HCT116 (cell line): ENCODE measurements around the gene TM4SF4.

Experiments used
- POLR2A ChIP-seq: IDR thresholded peaks from 2 replicates; pipeline ENCODE4 v1.7.0; 2011; ENCODE audit warnings: borderline replicate concordance; ENCODE audit not compliant: insufficient read depth, insufficient read length; ENCODE audit errors: extremely low read depth
- SRF ChIP-seq: IDR thresholded peaks from 2 replicates; pipeline ENCODE4 v1.6.1; 2012; ENCODE audit warnings: low read depth
- TF ChIP-seq, protein P1 (sequence below), 3 experiments: fragments of 200-600 bp in 1 of 3; sonication (generic) in 1 of 3; IDR thresholded peaks in 2 of 3; conservative IDR thresholded peaks in 1 of 3; 2 replicates each; pipeline ENCODE4 v1.5.1; 2012 to 2017; ENCODE audit warnings: low read depth in 2 of 3, low read length in 2 of 3, antibody characterized with exemption in 1 of 3, borderline replicate concordance in 1 of 3, control low read depth in 1 of 3, mild to moderate bottlenecking in 1 of 3, mixed read lengths in 1 of 3, mixed run types in 1 of 3, moderate library complexity in 1 of 3; ENCODE audit not compliant: insufficient read depth in 1 of 3

DNA sequence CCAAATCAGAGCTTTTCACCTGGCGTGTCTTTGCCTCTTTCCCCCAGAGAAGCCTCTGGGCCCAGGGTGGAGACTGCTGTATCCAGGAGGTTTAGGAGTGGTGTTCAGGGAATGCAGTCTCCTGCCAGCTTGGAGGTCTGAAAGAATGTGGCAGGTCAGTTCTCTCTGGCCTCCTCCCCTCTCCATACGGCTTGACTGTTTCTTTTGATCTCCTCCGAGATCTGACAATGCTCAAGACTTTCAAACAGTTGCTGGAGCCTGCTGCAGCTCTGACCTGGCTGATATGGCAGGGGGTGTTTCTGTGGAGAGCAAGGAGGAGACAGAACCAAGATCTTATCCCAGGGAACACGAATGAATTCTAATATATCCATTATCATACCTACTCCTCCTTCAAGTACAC, 24.7 kb upstream of the TM4SF4 start:
- TF ChIP-seq SRF = no peak
- TF ChIP-seq, protein P1, sequence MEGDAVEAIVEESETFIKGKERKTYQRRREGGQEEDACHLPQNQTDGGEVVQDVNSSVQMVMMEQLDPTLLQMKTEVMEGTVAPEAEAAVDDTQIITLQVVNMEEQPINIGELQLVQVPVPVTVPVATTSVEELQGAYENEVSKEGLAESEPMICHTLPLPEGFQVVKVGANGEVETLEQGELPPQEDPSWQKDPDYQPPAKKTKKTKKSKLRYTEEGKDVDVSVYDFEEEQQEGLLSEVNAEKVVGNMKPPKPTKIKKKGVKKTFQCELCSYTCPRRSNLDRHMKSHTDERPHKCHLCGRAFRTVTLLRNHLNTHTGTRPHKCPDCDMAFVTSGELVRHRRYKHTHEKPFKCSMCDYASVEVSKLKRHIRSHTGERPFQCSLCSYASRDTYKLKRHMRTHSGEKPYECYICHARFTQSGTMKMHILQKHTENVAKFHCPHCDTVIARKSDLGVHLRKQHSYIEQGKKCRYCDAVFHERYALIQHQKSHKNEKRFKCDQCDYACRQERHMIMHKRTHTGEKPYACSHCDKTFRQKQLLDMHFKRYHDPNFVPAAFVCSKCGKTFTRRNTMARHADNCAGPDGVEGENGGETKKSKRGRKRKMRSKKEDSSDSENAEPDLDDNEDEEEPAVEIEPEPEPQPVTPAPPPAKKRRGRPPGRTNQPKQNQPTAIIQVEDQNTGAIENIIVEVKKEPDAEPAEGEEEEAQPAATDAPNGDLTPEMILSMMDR (IDR thresholded peaks at IDR 0.05 in 2 of 3, conservative IDR thresholded peaks at IDR 0.05 in 1 of 3; ENCODE audit: borderline replicate concordance in 1 of 3, insufficient read depth in 1 of 3, low read depth in 2 of 3, low read length in 2 of 3) = no peak
- no peak for TF ChIP-seq POLR2A
